Measurements from ENCODE around the gene HSD17B13. TPM values are rescaled to one million over a fixed set of nuclear protein-coding genes. Genes with fewer than 3 reads are reported as not detected.

Gene HSD17B13
- total and polyA plus RNA-seq, 9 donors = 0.23 to 0.69 (median 0.36) TPM

GRCh38 chr4:87260477-87260876, 62.2 kb downstream of the HSD17B13 start:
- DNase-seq = no peak
- WGBS, 3 donors = 91 to 95% (median 93%) methylated on average over 2 of the region's 2 CpGs
- Histone ChIP-seq H3K4me1 (ENCODE audit: insufficient read depth) (no peaks in the 10 kb centered on the region), H3K27me3 (no peaks in the 10 kb centered on the region), H3K27ac (no peak overlapping the region), H3K4me3 (no peak overlapping the region), H3K36me3 (no peaks in the 10 kb centered on the region), H3K9me3 (no peaks in the 10 kb centered on the region)
- intact Hi-C loops (cut with DNase I) = no loop called here
- TF ChIP-seq POLR2A (IDR thresholded peaks at IDR 0.05) = no peak
- TF ChIP-seq CTCF (IDR thresholded peaks at IDR 0.05) = no peak
- no peak for TF ChIP-seq EP300 (IDR thresholded peaks at IDR 0.05)

GRCh38 chr4:87258677-87259076, 64.0 kb downstream of the HSD17B13 start:
- no peak for DNase-seq
- Histone ChIP-seq H3K4me3 (no peak overlapping the region), H3K4me1 (ENCODE audit: insufficient read depth) (no peaks in the 10 kb centered on the region), H3K36me3 (no peaks in the 10 kb centered on the region), H3K27ac (no peak overlapping the region), H3K27me3 (no peaks in the 10 kb centered on the region), H3K9me3 (no peaks in the 10 kb centered on the region)
- intact Hi-C loops (cut with DNase I) = no loop called here
- TF ChIP-seq CTCF (IDR thresholded peaks at IDR 0.05) (no peak), EP300 (IDR thresholded peaks at IDR 0.05) (no peak), POLR2A (IDR thresholded peaks at IDR 0.05) (no peak)
- 94 to 96% (median 95%) methylated on average over 2 of the region's 2 CpGs for WGBS, 3 donors

GRCh38 chr4:87257523-87257922, 65.2 kb downstream of the HSD17B13 start:
- intact Hi-C loops (cut with DNase I) = no loop called here
- H3K27ac ChIP-seq = no peak overlapping the region
- H3K9me3 ChIP-seq = no peaks in the 10 kb centered on the region
- no peak for TF ChIP-seq POLR2A (IDR thresholded peaks at IDR 0.05)
- H3K36me3 ChIP-seq = no peaks in the 10 kb centered on the region
- H3K4me1 ChIP-seq (ENCODE audit: insufficient read depth) = no peaks in the 10 kb centered on the region
- WGBS, 3 donors = 29 to 55% (median 36%) methylated on average over 3 of the region's 3 CpGs
- H3K27me3 ChIP-seq = no peaks in the 10 kb centered on the region
- no peak overlapping the region for H3K4me3 ChIP-seq
- no peak for DNase-seq

GRCh38 chr4:87255755-87256154, 66.9 kb downstream of the HSD17B13 start:
- Histone ChIP-seq H3K27ac (no peak overlapping the region), H3K4me3 (no peak overlapping the region), H3K36me3 (no peaks in the 10 kb centered on the region), H3K9me3 (no peaks in the 10 kb centered on the region), H3K4me1 (ENCODE audit: insufficient read depth) (no peaks in the 10 kb centered on the region), H3K27me3 (no peaks in the 10 kb centered on the region)
- TF ChIP-seq EP300 (IDR thresholded peaks at IDR 0.05) (no peak), CTCF (IDR thresholded peaks at IDR 0.05) (no peak), POLR2A (IDR thresholded peaks at IDR 0.05) (no peak)
- no peak for DNase-seq
- 91 to 96% (median 92%) methylated on average over 1 of the region's 1 CpG for WGBS, 3 donors
- intact Hi-C loops (cut with DNase I) = no loop called here

Small RNAs within 50 kb of the gene (microRNA-seq; reads per million reads assigned to microRNA genes)
- 0 reads per million in 3 donors for gene MIR5705

Small RNAs within 50 kb of the gene (small RNA-seq; reads per million reads assigned to genes)
- gene MIR5705 = not detected

Other genes starting within 250 kb of the HSD17B13 start
- gene KLHL8, start 102.3 kb downstream of the HSD17B13 start, total RNA-seq = 10 to 100 TPM in 6 of 7 donors, 1 to 10 TPM in 1; 9.4 to 13.1 (median 11.6) TPM
- 1 to 10 TPM; 4.1 to 7.2 TPM for gene KLHL8, start 102.3 kb downstream of the HSD17B13 start, polyA plus RNA-seq
- gene HSD17B11, start 68.3 kb upstream of the HSD17B13 start, total RNA-seq = 100 to 1,000 TPM in 1 of 7 donors, 10 to 100 TPM in 6; 33.0 to 106 (median 50.8) TPM
- gene HSD17B11, start 68.3 kb upstream of the HSD17B13 start, polyA plus RNA-seq = 100 to 1,000 TPM in 1 of 2 donors, 10 to 100 TPM in 1; 85.8 to 106 TPM
- gene NUDT9, start 99.7 kb upstream of the HSD17B13 start, total RNA-seq = 10 to 100 TPM; 14.1 to 33.0 (median 27.0) TPM
- gene NUDT9, start 99.7 kb upstream of the HSD17B13 start, polyA plus RNA-seq = 10 to 100 TPM; 36.6 to 44.6 TPM
- gene SPARCL1, start 206.5 kb upstream of the HSD17B13 start, total RNA-seq = 100 to 1,000 TPM; 116 to 396 (median 243) TPM
- 1,000 to 10,000 TPM in 1 of 2 donors, 100 to 1,000 TPM in 1; 433 to 1,049 TPM for gene SPARCL1, start 206.5 kb upstream of the HSD17B13 start, polyA plus RNA-seq

All from ovary (tissue), 9 donors.